ENCODE measurements around the gene SCMH1. TPM values are rescaled to one million over a fixed set of nuclear protein-coding genes. Genes with fewer than 3 reads are reported as not detected.

SCMH1 gene
- total RNA-seq, 1 donor from 2014 or later = 13.0 TPM

- H3K27ac ChIP-seq (ENCODE audit: low read depth, low read length) = peak overlapping the region; percentile 69
- H3K36me3 ChIP-seq (ENCODE audit: control insufficient read depth in 3 of 3, insufficient read depth in 3 of 3, low read length in 3 of 3) = peaks cover 5 to 26% (median 14%) of the 10 kb centered on the region in 3 donors
- no peaks in the 10 kb centered on the region for H3K9me3 ChIP-seq (ENCODE audit: control insufficient read depth in 3 of 3, low read length in 3 of 3)
- no peaks in the 10 kb centered on the region for H3K27me3 ChIP-seq (ENCODE audit: control insufficient read depth in 3 of 3, insufficient read depth in 3 of 3, low read length in 3 of 3)
- peak overlapping the region; percentile 10 to 24 (median 12) for H3K4me3 ChIP-seq (ENCODE audit: low read length in 3 of 3)
- peak overlapping the region; percentile 34 to 55 (median 45) for H3K9ac ChIP-seq (ENCODE audit: low read depth in 1 of 3, low read length in 3 of 3)
- peaks cover 22 to 36% (median 27%) of the 10 kb centered on the region in 3 donors for H3K4me1 ChIP-seq (ENCODE audit: control insufficient read depth in 3 of 3, insufficient read depth in 3 of 3, low read length in 3 of 3)
These were observed 195.7 kb downstream of the SCMH1 start for GRCh38 chr1:41046347-41046775.

GRCh38 chr1:41045740-41046139, 196.4 kb downstream of the SCMH1 start:
- Histone ChIP-seq H3K4me1 (ENCODE audit: control insufficient read depth in 3 of 3, insufficient read depth in 3 of 3, low read length in 3 of 3) (peaks cover 22 to 36% (median 27%) of the 10 kb centered on the region in 3 donors), H3K36me3 (ENCODE audit: control insufficient read depth in 3 of 3, insufficient read depth in 3 of 3, low read length in 3 of 3) (peaks cover 5 to 22% (median 14%) of the 10 kb centered on the region in 3 donors), H3K27ac (ENCODE audit: low read depth, low read length) (peak overlapping the region; percentile 69), H3K4me3 (ENCODE audit: low read length in 3 of 3) (peak overlapping the region; percentile 25 to 49 (median 28)), H3K9ac (ENCODE audit: low read depth in 1 of 3, low read length in 3 of 3) (peak overlapping the region; percentile 25 to 66 (median 55)), H3K27me3 (ENCODE audit: control insufficient read depth in 3 of 3, insufficient read depth in 3 of 3, low read length in 3 of 3) (no peaks in the 10 kb centered on the region), H3K9me3 (ENCODE audit: control insufficient read depth in 3 of 3, low read length in 3 of 3) (no peaks in the 10 kb centered on the region)

GRCh38 chr1:41044187-41044586, 197.9 kb downstream of the SCMH1 start:
- H3K36me3 ChIP-seq (ENCODE audit: control insufficient read depth in 3 of 3, insufficient read depth in 3 of 3, low read length in 3 of 3) = peaks cover 8 to 23% (median 16%) of the 10 kb centered on the region in 3 donors
- H3K27me3 ChIP-seq (ENCODE audit: control insufficient read depth in 3 of 3, insufficient read depth in 3 of 3, low read length in 3 of 3) = no peaks in the 10 kb centered on the region
- no peaks in the 10 kb centered on the region for H3K9me3 ChIP-seq (ENCODE audit: control insufficient read depth in 3 of 3, low read length in 3 of 3)
- peaks cover 22 to 36% (median 27%) of the 10 kb centered on the region in 3 donors for H3K4me1 ChIP-seq (ENCODE audit: control insufficient read depth in 3 of 3, insufficient read depth in 3 of 3, low read length in 3 of 3)
- H3K9ac ChIP-seq (ENCODE audit: low read depth in 1 of 3, low read length in 3 of 3) = peak overlapping the region in 1 of 3 donors; percentile 34
- peak overlapping the region in 1 of 3 donors; percentile 49 for H3K4me3 ChIP-seq (ENCODE audit: low read length in 3 of 3)
- H3K27ac ChIP-seq (ENCODE audit: low read depth, low read length) = no peak overlapping the region

- H3K36me3 ChIP-seq (ENCODE audit: control insufficient read depth in 3 of 3, insufficient read depth in 3 of 3, low read length in 3 of 3) = peaks cover 7 to 28% (median 21%) of the 10 kb centered on the region in 3 donors
- no peak overlapping the region for H3K27ac ChIP-seq (ENCODE audit: low read depth, low read length)
- peak overlapping the region in 1 of 3 donors; percentile 2 for H3K9ac ChIP-seq (ENCODE audit: low read depth in 1 of 3, low read length in 3 of 3)
- no peaks in the 10 kb centered on the region for H3K27me3 ChIP-seq (ENCODE audit: control insufficient read depth in 3 of 3, insufficient read depth in 3 of 3, low read length in 3 of 3)
- H3K4me1 ChIP-seq (ENCODE audit: control insufficient read depth in 3 of 3, insufficient read depth in 3 of 3, low read length in 3 of 3) = peaks cover 20 to 32% (median 23%) of the 10 kb centered on the region in 3 donors
- no peaks in the 10 kb centered on the region for H3K9me3 ChIP-seq (ENCODE audit: control insufficient read depth in 3 of 3, low read length in 3 of 3)
- H3K4me3 ChIP-seq (ENCODE audit: low read length in 3 of 3) = no peak overlapping the region
These were observed 200.4 kb downstream of the SCMH1 start for GRCh38 chr1:41041614-41042270.

- Histone ChIP-seq H3K36me3 (ENCODE audit: control insufficient read depth in 3 of 3, insufficient read depth in 3 of 3, low read length in 3 of 3) (peaks cover 7 to 47% (median 33%) of the 10 kb centered on the region in 3 donors), H3K4me1 (ENCODE audit: control insufficient read depth in 3 of 3, insufficient read depth in 3 of 3, low read length in 3 of 3) (peaks cover 0 to 3% (median 0%) of the 10 kb centered on the region in 3 donors), H3K4me3 (ENCODE audit: low read length in 3 of 3) (no peak overlapping the region), H3K9ac (ENCODE audit: low read depth in 1 of 3, low read length in 3 of 3) (no peak overlapping the region), H3K27ac (ENCODE audit: low read depth, low read length) (no peak overlapping the region), H3K27me3 (ENCODE audit: control insufficient read depth in 3 of 3, insufficient read depth in 3 of 3, low read length in 3 of 3) (no peaks in the 10 kb centered on the region), H3K9me3 (ENCODE audit: control insufficient read depth in 3 of 3, low read length in 3 of 3) (no peaks in the 10 kb centered on the region)
These were observed 204.0 kb downstream of the SCMH1 start for GRCh38 chr1:41038110-41038509.

- H3K27ac ChIP-seq (ENCODE audit: low read depth, low read length) = no peak overlapping the region
- no peak overlapping the region for H3K9ac ChIP-seq (ENCODE audit: low read depth in 1 of 3, low read length in 3 of 3)
- H3K36me3 ChIP-seq (ENCODE audit: control insufficient read depth in 3 of 3, insufficient read depth in 3 of 3, low read length in 3 of 3) = peaks cover 9 to 51% (median 35%) of the 10 kb centered on the region in 3 donors
- H3K27me3 ChIP-seq (ENCODE audit: control insufficient read depth in 3 of 3, insufficient read depth in 3 of 3, low read length in 3 of 3) = no peaks in the 10 kb centered on the region
- H3K9me3 ChIP-seq (ENCODE audit: control insufficient read depth in 3 of 3, low read length in 3 of 3) = no peaks in the 10 kb centered on the region
- H3K4me3 ChIP-seq (ENCODE audit: low read length in 3 of 3) = no peak overlapping the region
- H3K4me1 ChIP-seq (ENCODE audit: control insufficient read depth in 3 of 3, insufficient read depth in 3 of 3, low read length in 3 of 3) = peaks cover 0 to 3% (median 0%) of the 10 kb centered on the region in 3 donors
These were observed 204.8 kb downstream of the SCMH1 start for GRCh38 chr1:41037116-41037903.

GRCh38 chr1:41033272-41033671, 208.8 kb downstream of the SCMH1 start:
- Histone ChIP-seq H3K36me3 (ENCODE audit: control insufficient read depth in 3 of 3, insufficient read depth in 3 of 3, low read length in 3 of 3) (peaks cover 15 to 62% (median 40%) of the 10 kb centered on the region in 3 donors), H3K27me3 (ENCODE audit: control insufficient read depth in 3 of 3, insufficient read depth in 3 of 3, low read length in 3 of 3) (no peaks in the 10 kb centered on the region), H3K4me1 (ENCODE audit: control insufficient read depth in 3 of 3, insufficient read depth in 3 of 3, low read length in 3 of 3) (no peaks in the 10 kb centered on the region), H3K9ac (ENCODE audit: low read depth in 1 of 3, low read length in 3 of 3) (no peak overlapping the region), H3K9me3 (ENCODE audit: control insufficient read depth in 3 of 3, low read length in 3 of 3) (no peaks in the 10 kb centered on the region), H3K4me3 (ENCODE audit: low read length in 3 of 3) (no peak overlapping the region), H3K27ac (ENCODE audit: low read depth, low read length) (no peak overlapping the region)

GRCh38 chr1:41032147-41032546, 210.0 kb downstream of the SCMH1 start:
- no peak overlapping the region for H3K4me3 ChIP-seq (ENCODE audit: low read length in 3 of 3)
- H3K36me3 ChIP-seq (ENCODE audit: control insufficient read depth in 3 of 3, insufficient read depth in 3 of 3, low read length in 3 of 3) = peaks cover 19 to 62% (median 43%) of the 10 kb centered on the region in 3 donors
- H3K27ac ChIP-seq (ENCODE audit: low read depth, low read length) = no peak overlapping the region
- no peaks in the 10 kb centered on the region for H3K27me3 ChIP-seq (ENCODE audit: control insufficient read depth in 3 of 3, insufficient read depth in 3 of 3, low read length in 3 of 3)
- no peak overlapping the region for H3K9ac ChIP-seq (ENCODE audit: low read depth in 1 of 3, low read length in 3 of 3)
- H3K9me3 ChIP-seq (ENCODE audit: control insufficient read depth in 3 of 3, low read length in 3 of 3) = no peaks in the 10 kb centered on the region
- H3K4me1 ChIP-seq (ENCODE audit: control insufficient read depth in 3 of 3, insufficient read depth in 3 of 3, low read length in 3 of 3) = no peaks in the 10 kb centered on the region

GRCh38 chr1:41030872-41031616, 211.1 kb downstream of the SCMH1 start:
- Histone ChIP-seq H3K4me1 (ENCODE audit: control insufficient read depth in 3 of 3, insufficient read depth in 3 of 3, low read length in 3 of 3) (no peaks in the 10 kb centered on the region), H3K36me3 (ENCODE audit: control insufficient read depth in 3 of 3, insufficient read depth in 3 of 3, low read length in 3 of 3) (peaks cover 19 to 57% (median 41%) of the 10 kb centered on the region in 3 donors)

More at GRCh38 chr1:41030872-41031616, 211.1 kb downstream of the SCMH1 start:
- Histone ChIP-seq H3K9ac (ENCODE audit: low read depth in 1 of 3, low read length in 3 of 3) (no peak overlapping the region), H3K4me3 (ENCODE audit: low read length in 3 of 3) (no peak overlapping the region), H3K27ac (ENCODE audit: low read depth, low read length) (no peak overlapping the region), H3K9me3 (ENCODE audit: control insufficient read depth in 3 of 3, low read length in 3 of 3) (no peaks in the 10 kb centered on the region), H3K27me3 (ENCODE audit: control insufficient read depth in 3 of 3, insufficient read depth in 3 of 3, low read length in 3 of 3) (no peaks in the 10 kb centered on the region)

Measured in skeletal muscle tissue (tissue), 4 donors.